ENCODE data around the gene ZBTB38. TPM values are rescaled to one million over a fixed set of nuclear protein-coding genes. Genes with fewer than 3 reads are reported as not detected.

The ZBTB38 gene
- total and polyA plus RNA-seq, 2 donors (not counting 1 experiment from before 2014, with no cell fraction given), result 96.0 to 191 TPM

DNA sequence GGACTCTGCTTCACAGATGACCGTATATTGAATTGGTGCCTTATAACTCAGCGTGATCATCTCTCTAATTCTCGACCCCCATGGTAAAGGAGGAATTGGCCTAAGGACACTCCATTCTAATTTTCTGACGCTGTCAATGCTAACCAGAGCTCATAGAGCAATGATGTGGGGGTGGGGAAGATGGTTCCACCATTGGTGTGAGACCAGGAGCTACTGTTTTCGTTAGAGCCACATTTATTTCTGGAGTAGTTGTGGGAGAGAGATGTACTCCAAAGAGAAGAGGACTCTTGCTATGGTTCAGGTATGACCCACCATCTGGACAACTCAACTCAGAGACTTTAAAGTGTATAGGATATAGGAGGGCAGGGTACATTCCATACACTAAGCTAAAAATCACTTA, 16.3 kb downstream of the ZBTB38 start:
- no peak for DNase-seq (ENCODE audit: low read depth in 2 of 2)
- H3K4me1 ChIP-seq (ENCODE audit: control insufficient read depth, extremely low read depth, insufficient read depth, low read length), result peaks cover 2% of the 10 kb centered on the region
- H3K36me3 ChIP-seq (ENCODE audit: control insufficient read depth, insufficient read depth, low read length), result no peaks in the 10 kb centered on the region
- no peak overlapping the region for H3K9ac ChIP-seq (ENCODE audit: insufficient read depth, low read length)
- H3K27ac ChIP-seq (ENCODE audit: insufficient read depth, low read length), result peak overlapping the region; percentile 58
- H2AFZ ChIP-seq (ENCODE audit: low read length), result no peak overlapping the region
- H3K27me3 ChIP-seq (ENCODE audit: control insufficient read depth, insufficient read depth, low read length), result no peaks in the 10 kb centered on the region
- no peaks in the 10 kb centered on the region for H3K9me3 ChIP-seq (ENCODE audit: control insufficient read depth, insufficient read depth, low read depth, low read length)
- peak overlapping the region in 2 of 4 experiments; percentile 66 to 98 for H3K4me3 ChIP-seq (replicated peaks in 1 of 4; ENCODE audit: control extremely low read depth in 1 of 4, insufficient read depth in 1 of 4, low read depth in 3 of 4, low read length in 4 of 4)
- peak overlapping the region; percentile 48 for H3K4me2 ChIP-seq (ENCODE audit: extremely low read depth, insufficient read depth, low read length)
- H3K79me2 ChIP-seq (ENCODE audit: control insufficient read depth, insufficient read depth, low read length), result peaks cover 58% of the 10 kb centered on the region
- TF ChIP-seq, protein P1, sequence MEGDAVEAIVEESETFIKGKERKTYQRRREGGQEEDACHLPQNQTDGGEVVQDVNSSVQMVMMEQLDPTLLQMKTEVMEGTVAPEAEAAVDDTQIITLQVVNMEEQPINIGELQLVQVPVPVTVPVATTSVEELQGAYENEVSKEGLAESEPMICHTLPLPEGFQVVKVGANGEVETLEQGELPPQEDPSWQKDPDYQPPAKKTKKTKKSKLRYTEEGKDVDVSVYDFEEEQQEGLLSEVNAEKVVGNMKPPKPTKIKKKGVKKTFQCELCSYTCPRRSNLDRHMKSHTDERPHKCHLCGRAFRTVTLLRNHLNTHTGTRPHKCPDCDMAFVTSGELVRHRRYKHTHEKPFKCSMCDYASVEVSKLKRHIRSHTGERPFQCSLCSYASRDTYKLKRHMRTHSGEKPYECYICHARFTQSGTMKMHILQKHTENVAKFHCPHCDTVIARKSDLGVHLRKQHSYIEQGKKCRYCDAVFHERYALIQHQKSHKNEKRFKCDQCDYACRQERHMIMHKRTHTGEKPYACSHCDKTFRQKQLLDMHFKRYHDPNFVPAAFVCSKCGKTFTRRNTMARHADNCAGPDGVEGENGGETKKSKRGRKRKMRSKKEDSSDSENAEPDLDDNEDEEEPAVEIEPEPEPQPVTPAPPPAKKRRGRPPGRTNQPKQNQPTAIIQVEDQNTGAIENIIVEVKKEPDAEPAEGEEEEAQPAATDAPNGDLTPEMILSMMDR (conservative IDR thresholded peaks at IDR 0.05 in 1 of 2, IDR thresholded peaks at IDR 0.05 in 1 of 2; ENCODE audit: low read depth in 1 of 2, low read length in 2 of 2), result no peak
- no peak for TF ChIP-seq EZH2 (IDR thresholded peaks at IDR 0.05; ENCODE audit: low read length, missing control alignments)
- H4K20me1 ChIP-seq (ENCODE audit: control insufficient read depth, extremely low read depth, insufficient read depth, low read length), result no peaks in the 10 kb centered on the region

DNA sequence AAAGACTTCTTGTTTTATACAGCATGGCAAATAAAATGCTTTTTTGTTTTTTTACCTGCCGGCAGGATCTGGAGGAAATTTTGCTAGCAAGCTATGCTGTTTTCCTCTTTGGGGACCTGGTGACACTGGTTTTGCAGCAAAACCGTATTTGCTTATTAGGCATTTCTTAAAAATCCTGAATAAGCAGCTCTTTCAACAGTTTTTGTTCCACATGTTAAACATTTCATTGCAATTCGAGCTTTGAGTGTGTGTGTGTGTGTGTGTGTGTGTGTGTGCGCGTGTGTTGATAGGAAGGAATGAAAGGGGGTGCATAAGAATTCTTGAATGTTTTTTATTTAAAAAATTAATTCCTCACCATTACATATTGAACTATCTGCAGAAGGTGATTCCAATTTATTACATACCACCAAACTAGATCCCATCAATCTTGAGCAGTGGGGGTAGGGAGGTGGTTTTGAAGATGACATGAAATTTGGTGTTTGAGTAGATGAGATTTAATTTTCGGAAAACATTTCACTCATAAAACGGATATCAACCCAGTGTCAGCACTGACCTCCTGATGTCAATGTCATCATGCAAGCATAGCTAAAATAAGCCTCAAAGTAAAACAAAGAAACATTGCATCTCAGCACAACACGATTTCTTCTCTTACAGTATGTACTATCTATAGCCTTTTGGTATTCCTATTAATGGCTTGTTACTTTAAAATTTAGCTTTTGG, 17.3 kb downstream of the ZBTB38 start:
- Histone ChIP-seq H3K27ac (ENCODE audit: insufficient read depth, low read length) (peak overlapping the region; percentile 88), H3K4me2 (ENCODE audit: extremely low read depth, insufficient read depth, low read length) (peak overlapping the region; percentile 61), H3K79me2 (ENCODE audit: control insufficient read depth, insufficient read depth, low read length) (peaks cover 62% of the 10 kb centered on the region), H3K9ac (ENCODE audit: insufficient read depth, low read length) (peak overlapping the region; percentile 65), H3K9me3 (ENCODE audit: control insufficient read depth, insufficient read depth, low read depth, low read length) (no peaks in the 10 kb centered on the region), H3K27me3 (ENCODE audit: control insufficient read depth, insufficient read depth, low read length) (no peaks in the 10 kb centered on the region), H4K20me1 (ENCODE audit: control insufficient read depth, extremely low read depth, insufficient read depth, low read length) (no peaks in the 10 kb centered on the region), H2AFZ (ENCODE audit: low read length) (no peak overlapping the region), H3K4me3 (replicated peaks in 1 of 4; ENCODE audit: control extremely low read depth in 1 of 4, insufficient read depth in 1 of 4, low read depth in 3 of 4, low read length in 4 of 4) (peak overlapping the region; percentile 57 to 98 (median 64)), H3K36me3 (ENCODE audit: control insufficient read depth, insufficient read depth, low read length) (no peaks in the 10 kb centered on the region), H3K4me1 (ENCODE audit: control insufficient read depth, extremely low read depth, insufficient read depth, low read length) (peaks cover 2% of the 10 kb centered on the region)
- TF ChIP-seq EZH2 (IDR thresholded peaks at IDR 0.05; ENCODE audit: low read length, missing control alignments), result no peak
- TF ChIP-seq, protein P1 (conservative IDR thresholded peaks at IDR 0.05 in 1 of 2, IDR thresholded peaks at IDR 0.05 in 1 of 2; ENCODE audit: low read depth in 1 of 2, low read length in 2 of 2), result no peak
- DNase-seq (ENCODE audit: low read depth in 2 of 2), result peak in 1 of 2 donors; percentile 66

DNA sequence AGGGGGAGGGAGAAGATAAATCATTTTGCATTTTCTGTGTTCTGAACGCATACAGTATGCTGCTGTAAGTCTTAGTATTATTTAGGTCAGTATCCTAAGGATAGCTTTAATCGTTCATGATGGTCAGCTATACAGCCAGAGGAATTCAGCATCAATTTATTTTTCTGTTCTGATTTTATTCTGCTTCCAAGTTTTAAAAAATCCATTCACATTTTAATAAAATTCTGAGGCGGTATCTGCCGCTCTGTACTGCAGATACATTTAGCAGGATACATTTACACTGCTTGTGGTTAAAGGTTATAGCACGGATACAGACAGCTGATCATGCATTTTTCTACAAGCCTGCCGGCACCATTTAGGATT, 17.8 kb downstream of the ZBTB38 start:
- Histone ChIP-seq H3K4me2 (ENCODE audit: extremely low read depth, insufficient read depth, low read length) (peak overlapping the region; percentile 61), H3K36me3 (ENCODE audit: control insufficient read depth, insufficient read depth, low read length) (no peaks in the 10 kb centered on the region), H3K4me1 (ENCODE audit: control insufficient read depth, extremely low read depth, insufficient read depth, low read length) (peaks cover 2% of the 10 kb centered on the region), H3K27ac (ENCODE audit: insufficient read depth, low read length) (peak overlapping the region; percentile 88), H3K9ac (ENCODE audit: insufficient read depth, low read length) (peak overlapping the region; percentile 65), H3K4me3 (replicated peaks in 1 of 4; ENCODE audit: control extremely low read depth in 1 of 4, insufficient read depth in 1 of 4, low read depth in 3 of 4, low read length in 4 of 4) (peak overlapping the region; percentile 57 to 98 (median 64)), H3K79me2 (ENCODE audit: control insufficient read depth, insufficient read depth, low read length) (peaks cover 64% of the 10 kb centered on the region), H4K20me1 (ENCODE audit: control insufficient read depth, extremely low read depth, insufficient read depth, low read length) (no peaks in the 10 kb centered on the region), H3K9me3 (ENCODE audit: control insufficient read depth, insufficient read depth, low read depth, low read length) (no peaks in the 10 kb centered on the region), H3K27me3 (ENCODE audit: control insufficient read depth, insufficient read depth, low read length) (no peaks in the 10 kb centered on the region), H2AFZ (ENCODE audit: low read length) (no peak overlapping the region)
- peak in 1 of 2 donors; percentile 34 for DNase-seq (ENCODE audit: low read depth in 2 of 2)
- no peak for TF ChIP-seq EZH2 (IDR thresholded peaks at IDR 0.05; ENCODE audit: low read length, missing control alignments)
- TF ChIP-seq, protein P1 (conservative IDR thresholded peaks at IDR 0.05 in 1 of 2, IDR thresholded peaks at IDR 0.05 in 1 of 2; ENCODE audit: low read depth in 1 of 2, low read length in 2 of 2), result no peak
